Activated T-cell treated with anti-CD3 and anti-CD28 coated beads for 1 hour (primary cell): Measurements from ENCODE around the gene FTO.

Experiments used
- DNase-seq: peaks from one replicate; pipeline ENCODE4 v3.0.0-alpha.2; 2020; ENCODE audit warnings: low read depth

Gene FTO

GRCh38 chr16:53711390-53711789 is 7.4 kb downstream of the FTO start:
- no peak for DNase-seq

- no peak for DNase-seq
Observed at GRCh38 chr16:53712065-53712464, 8.1 kb downstream of the FTO start.

- no peak for DNase-seq
Observed at GRCh38 chr16:53713403-53714204, 9.6 kb downstream of the FTO start.

- DNase-seq = no peak
Observed at GRCh38 chr16:53714205-53715022, 10.5 kb downstream of the FTO start.

GRCh38 chr16:53715023-53715384 is 11.0 kb downstream of the FTO start:
- DNase-seq = no peak

- no peak for DNase-seq
Observed at GRCh38 chr16:53717577-53717976, 13.6 kb downstream of the FTO start.

GRCh38 chr16:53721017-53721416 is 17.1 kb downstream of the FTO start:
- DNase-seq = no peak

- no peak for DNase-seq
Observed at GRCh38 chr16:53726625-53727024, 22.7 kb downstream of the FTO start.

- no peak for DNase-seq
Observed at GRCh38 chr16:53730693-53731092, 26.7 kb downstream of the FTO start.

GRCh38 chr16:53732296-53732929 is 28.5 kb downstream of the FTO start:
- DNase-seq = no peak

- no peak for DNase-seq
Observed at GRCh38 chr16:53734908-53735307, 31.0 kb downstream of the FTO start.

GRCh38 chr16:53736297-53736696 is 32.3 kb downstream of the FTO start:
- no peak for DNase-seq

GRCh38 chr16:53737552-53737951 is 33.6 kb downstream of the FTO start:
- no peak for DNase-seq

GRCh38 chr16:53740476-53740875 is 36.5 kb downstream of the FTO start:
- no peak for DNase-seq

- DNase-seq = no peak
Observed at GRCh38 chr16:53740933-53741531, 37.1 kb downstream of the FTO start.

- no peak for DNase-seq
Observed at GRCh38 chr16:53741546-53741945, 37.6 kb downstream of the FTO start.

- DNase-seq = no peak
Observed at GRCh38 chr16:53743149-53743566, 39.2 kb downstream of the FTO start.

GRCh38 chr16:53744449-53744848 is 40.5 kb downstream of the FTO start:
- peak; percentile 1 for DNase-seq

GRCh38 chr16:53745086-53745485 is 41.1 kb downstream of the FTO start:
- DNase-seq = no peak

- DNase-seq = no peak
Observed at GRCh38 chr16:53745753-53746266, 41.9 kb downstream of the FTO start.

GRCh38 chr16:53752560-53752959 is 48.6 kb downstream of the FTO start:
- no peak for DNase-seq

- DNase-seq = no peak
Observed at GRCh38 chr16:53753431-53753830, 49.5 kb downstream of the FTO start.
